OCI-LY1 (cell line): ENCODE results near the gene SLC39A5.

Source experiments
- EZH2 ChIP-seq: fragments of 200-600 bp; sonication (generic), shearing (Covaris generic); IDR thresholded peaks from 2 replicates; pipeline ENCODE4 v1.8.0; 2017; ENCODE audit warnings: borderline replicate concordance, mixed run types, mild to moderate bottlenecking, antibody characterized with exemption, low read length, moderate library complexity, mixed read lengths
- TF ChIP-seq, protein P1 (sequence below): fragments of 200-600 bp; sonication (generic), shearing (Covaris generic); IDR thresholded peaks from 2 replicates; pipeline ENCODE4 v1.5.1; 2017; ENCODE audit warnings: mild to moderate bottlenecking, antibody characterized with exemption, low read length, moderate library complexity, mixed read lengths

DNA sequence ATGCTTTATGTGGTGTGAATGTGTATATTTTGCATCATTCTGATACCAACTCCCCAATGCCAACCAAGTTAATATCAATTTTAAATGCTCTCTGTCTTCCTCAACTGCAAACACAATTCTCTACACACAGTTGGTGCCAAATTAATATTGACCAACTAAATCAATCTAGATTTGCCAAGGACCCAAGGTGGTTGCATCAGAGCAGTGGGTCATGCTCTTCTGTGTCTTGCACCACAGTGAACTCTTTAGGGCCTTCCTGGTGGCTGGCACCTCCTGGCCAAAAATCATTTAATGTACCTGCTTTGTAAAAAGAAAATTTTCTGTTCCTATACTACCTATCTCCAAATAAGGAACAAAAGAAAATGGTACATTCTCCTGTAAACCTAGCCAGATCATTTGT is 51.0 kb downstream of the SLC39A5 start:
- TF ChIP-seq, protein P1, sequence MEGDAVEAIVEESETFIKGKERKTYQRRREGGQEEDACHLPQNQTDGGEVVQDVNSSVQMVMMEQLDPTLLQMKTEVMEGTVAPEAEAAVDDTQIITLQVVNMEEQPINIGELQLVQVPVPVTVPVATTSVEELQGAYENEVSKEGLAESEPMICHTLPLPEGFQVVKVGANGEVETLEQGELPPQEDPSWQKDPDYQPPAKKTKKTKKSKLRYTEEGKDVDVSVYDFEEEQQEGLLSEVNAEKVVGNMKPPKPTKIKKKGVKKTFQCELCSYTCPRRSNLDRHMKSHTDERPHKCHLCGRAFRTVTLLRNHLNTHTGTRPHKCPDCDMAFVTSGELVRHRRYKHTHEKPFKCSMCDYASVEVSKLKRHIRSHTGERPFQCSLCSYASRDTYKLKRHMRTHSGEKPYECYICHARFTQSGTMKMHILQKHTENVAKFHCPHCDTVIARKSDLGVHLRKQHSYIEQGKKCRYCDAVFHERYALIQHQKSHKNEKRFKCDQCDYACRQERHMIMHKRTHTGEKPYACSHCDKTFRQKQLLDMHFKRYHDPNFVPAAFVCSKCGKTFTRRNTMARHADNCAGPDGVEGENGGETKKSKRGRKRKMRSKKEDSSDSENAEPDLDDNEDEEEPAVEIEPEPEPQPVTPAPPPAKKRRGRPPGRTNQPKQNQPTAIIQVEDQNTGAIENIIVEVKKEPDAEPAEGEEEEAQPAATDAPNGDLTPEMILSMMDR = no peak
- no peak for TF ChIP-seq EZH2
